HG03135 (cell line): ENCODE data around the gene LLGL1.
"Not testable (repeated sequence)": the region's sequence is repeated elsewhere in the genome, so short reads cannot be mapped to it uniquely, and the experiment has no call there.

Source experiments
- ATAC-seq: cut with Tn5 transposase; IDR thresholded peaks from one replicate; pipeline ENCODE4 v1.9.1; 2021; ENCODE audit warnings: mild to moderate bottlenecking, moderate library complexity; ENCODE audit not compliant: unreplicated experiment

The LLGL1 gene

DNA sequence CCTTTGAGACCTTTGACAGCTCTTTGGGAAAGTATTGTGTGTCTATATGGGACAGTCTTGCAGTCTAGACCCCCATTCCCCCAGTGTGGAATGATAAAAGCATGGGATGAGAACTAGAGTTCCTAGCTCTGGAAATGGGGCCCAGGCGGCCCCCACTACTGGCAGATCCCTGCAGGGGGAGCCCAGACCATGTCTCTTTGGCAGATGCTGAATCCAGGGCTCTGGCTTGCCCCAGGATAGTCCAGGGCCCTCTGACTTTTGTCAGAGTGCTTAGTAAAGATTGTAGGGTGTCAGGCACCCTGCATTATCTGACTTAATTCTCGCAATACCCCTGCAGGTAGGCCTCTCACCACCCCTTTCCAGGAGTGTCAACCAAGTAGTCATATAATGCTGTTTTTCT lies 33.5 kb upstream of the LLGL1 start:
- no peak for ATAC-seq

DNA sequence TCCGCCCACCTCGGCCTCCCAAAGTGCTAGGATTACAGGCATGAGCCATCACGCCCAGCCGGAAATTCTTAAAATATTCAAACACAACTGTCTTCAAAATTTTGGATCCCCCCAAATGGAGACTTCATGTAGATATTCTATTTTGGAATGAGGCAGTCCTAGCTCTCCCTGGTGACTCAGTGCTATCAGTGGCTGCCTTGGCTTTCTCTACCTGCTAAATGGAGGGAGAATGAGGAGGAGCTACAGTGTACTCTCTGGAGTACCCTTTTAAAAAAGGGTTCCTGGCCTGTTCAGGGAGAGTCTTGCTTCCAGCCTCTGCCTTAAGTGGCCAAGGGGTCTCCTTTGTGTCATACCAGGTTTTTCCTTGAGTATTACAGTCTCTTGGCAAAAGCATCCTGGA lies 31.0 kb upstream of the LLGL1 start:
- ATAC-seq, result no peak

DNA sequence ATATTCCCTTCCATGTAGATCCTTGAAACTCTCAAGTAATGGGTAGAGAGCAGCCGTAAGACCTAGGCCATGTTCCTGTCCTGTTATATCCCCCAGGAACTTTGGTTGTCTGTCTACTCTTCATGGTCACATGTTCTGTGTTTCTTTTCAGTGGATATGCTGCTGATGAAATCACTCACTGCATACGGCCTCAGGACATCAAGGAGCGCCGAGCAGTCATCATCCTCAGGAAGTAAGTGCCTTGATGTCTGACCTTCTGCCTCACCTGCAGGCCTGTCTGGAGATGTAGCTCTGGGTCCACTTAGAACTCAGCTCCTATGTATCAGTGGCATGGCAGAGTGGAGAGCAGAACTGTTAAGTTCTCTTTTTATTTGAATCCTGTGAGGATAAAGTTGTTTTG lies 30.6 kb upstream of the LLGL1 start:
- no peak for ATAC-seq

DNA sequence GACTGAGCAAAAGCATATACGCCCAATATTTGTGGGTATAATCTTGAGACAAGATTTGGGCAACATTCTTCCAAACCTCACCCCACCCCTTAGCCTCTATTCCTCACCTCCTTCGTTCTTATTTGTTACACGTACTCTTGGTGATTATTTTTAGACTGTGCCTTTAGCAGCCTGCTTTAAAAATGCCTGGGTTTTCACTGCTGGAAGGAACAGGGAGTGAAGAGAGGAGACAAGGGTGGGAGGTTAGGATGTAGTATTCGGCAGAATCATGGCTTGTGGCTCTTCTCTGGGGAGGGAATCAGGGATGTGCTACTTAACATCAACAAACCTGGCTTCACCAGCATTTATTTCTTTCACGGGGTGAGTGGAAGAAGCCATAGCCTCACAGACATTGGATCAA lies 30.2 kb upstream of the LLGL1 start:
- ATAC-seq, result no peak

DNA sequence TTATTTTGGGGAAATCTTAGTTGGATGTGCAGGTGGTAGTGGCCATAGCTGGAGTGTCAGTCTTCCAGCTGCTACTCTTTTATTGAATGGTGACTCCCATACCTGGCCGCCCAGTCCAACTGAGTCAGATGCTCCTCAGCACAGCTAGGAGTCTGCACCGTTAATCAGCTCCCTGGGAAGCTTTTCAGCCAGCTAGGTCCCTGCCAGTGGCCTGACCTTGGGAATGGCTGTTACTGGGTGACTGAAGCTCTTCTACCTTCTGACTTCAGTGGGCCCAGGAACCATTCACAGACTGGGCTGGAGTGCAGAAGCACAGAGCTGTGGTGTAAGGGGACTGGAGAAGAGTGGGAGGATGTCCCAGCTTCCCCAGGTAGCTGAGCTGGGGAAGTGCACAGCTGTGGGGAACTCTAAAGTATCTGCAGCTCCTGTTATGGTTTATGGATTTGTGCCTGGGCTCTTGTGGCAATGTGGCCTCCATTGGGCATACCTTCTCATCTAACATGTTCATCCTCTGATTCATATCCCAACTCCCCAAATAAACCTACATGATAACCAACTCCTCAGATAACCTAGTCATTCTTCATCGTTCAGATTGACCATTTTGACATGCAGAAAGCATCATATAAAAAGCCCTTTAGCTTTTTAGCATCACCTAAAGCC lies 27.8 kb upstream of the LLGL1 start:
- no peak for ATAC-seq

DNA sequence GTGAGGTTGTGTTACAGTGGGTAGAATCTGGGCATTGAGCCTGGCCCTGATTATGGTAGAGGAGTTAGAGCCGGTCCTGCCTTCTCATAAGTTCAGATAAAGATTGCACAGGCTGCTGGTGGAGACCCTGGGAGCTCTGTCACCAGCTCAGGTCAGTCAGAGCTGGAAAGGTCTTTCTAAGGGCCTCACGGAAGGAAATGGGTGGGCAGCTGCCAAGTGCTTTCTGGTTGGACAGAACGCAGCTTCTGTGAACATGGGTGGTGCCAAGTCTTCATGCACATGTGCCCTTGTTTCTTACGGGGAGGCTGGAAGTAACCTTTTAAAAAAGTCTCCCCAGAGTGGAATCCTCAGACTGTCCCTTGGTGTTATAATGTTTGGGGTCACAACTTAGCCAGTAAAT lies 26.9 kb upstream of the LLGL1 start:
- no peak for ATAC-seq

DNA sequence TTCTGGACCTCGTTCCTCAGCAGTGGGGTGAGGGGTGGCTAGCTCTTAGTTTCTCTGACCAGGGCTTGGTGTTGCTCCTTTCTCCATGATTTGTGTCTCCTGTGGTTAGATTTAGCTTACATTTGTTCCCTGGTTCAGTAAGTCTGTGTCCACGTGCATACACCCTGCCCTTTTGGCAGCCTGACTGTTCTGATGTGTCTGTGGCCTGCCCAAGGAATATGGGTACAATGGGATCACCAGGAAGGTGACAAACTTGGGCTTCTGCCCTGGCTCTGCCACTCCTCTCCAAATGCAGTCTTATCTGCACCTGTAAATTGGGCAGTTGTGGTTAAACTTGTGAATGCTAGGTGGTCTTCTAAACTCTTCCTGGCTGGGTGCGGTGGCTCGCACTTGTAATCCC lies 24.3 kb upstream of the LLGL1 start:
- ATAC-seq, result no peak

DNA sequence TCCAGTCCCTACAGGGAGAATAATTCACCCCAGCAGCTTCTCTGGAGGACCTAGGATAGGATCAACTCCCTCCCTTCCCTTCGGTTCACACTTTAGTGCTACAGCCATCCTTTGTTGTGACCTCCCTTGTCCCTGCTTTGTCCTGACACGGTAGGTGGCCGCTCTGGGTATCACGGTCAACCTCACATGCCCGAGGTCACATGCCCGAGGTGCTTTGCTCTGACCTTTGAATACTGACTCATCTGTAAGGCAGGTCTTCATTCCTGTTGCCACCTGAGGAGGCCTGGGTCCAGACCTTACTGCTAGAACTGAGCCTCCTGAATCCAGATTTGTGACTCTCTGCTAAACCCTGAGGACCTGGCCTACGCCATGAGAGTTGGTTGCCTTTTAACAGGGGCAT lies 22.1 kb upstream of the LLGL1 start:
- ATAC-seq, result no peak

DNA sequence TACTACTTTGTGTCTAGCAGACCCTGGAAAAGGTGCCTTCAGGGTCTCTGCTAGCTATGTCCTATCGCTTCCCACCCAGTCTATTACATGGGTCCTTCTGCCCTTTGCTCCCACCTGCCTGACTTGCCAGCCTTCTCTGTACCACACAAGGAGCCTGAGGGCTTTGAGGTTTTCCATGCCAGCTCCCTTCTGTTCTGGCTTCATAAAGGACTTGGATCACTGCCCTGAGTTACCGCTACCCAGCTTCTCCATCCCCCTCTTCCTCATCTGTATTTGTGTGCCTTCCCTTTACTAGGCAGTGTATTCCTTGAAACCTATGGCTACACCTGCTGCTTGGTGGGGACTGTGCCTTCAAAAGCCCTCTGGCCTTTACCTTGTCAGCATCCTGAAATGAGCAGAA lies 19.6 kb upstream of the LLGL1 start:
- no peak for ATAC-seq

DNA sequence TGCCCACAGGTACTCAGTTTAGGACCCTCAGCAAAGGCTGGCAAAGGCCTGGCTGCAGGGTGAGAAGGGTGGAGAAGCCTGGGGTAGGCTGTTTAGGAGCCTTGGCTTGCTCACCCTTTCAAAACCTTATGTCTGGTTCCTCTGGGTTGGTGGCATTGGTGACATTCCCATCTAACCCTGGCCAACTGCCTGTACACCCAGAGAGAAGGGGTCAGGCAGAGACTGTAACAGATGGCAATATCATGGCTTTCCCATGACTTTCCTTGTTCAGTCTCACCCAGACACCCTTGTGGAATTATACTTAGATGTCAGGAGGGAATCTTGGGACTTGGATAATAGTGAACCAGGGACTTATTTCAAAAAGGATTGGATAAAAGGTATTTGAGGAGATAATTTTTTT lies 18.5 kb upstream of the LLGL1 start:
- ATAC-seq, result no peak

DNA sequence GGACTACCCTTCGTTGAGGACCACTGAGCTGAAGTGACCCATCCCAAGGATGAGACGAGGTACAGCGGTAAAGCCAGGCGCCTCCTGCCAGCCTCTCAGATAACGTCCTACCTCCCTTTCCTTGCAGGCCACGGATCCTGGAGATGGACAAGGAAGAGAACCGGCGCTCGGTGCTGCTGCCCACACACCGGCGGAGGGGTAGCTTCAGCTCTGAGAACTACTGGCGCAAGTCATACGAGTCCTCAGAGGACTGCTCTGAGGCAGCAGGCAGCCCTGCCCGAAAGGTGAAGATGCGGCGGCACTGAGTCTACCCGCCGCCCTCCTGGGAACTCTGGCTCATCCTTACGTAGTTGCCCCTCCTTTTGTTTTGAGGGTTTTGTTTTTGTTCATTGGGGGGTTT lies 17.3 kb upstream of the LLGL1 start:
- ATAC-seq, result no peak

DNA sequence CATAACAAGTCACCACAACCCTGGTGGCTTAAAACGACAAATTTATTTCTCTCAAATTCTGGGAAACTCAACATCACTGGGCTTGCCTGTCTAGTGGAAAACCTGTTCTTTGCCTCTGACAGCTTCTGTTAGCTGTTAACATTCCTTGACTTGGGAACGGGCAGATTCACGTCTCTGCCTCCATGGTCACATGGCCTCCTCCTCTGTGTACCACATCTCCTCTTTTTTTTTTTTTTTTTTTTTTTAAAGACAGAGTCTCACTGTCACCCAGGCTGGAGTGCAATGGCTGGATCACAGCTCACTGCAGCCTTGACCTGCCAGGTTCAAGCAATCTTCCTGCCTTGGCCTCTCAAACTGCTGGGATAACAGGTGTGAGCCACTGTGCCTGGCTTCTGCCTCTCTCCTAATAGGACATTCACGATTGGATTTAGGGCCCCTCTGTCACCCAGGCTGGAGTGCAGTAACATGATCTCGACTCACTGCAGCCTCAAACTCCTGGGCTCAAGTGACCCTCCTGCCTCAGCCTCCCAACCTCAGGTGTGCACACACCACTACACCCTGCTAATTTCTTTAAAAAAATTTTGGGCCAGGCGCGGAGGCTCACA lies 11.7 kb upstream of the LLGL1 start:
- ATAC-seq, result no peak

DNA sequence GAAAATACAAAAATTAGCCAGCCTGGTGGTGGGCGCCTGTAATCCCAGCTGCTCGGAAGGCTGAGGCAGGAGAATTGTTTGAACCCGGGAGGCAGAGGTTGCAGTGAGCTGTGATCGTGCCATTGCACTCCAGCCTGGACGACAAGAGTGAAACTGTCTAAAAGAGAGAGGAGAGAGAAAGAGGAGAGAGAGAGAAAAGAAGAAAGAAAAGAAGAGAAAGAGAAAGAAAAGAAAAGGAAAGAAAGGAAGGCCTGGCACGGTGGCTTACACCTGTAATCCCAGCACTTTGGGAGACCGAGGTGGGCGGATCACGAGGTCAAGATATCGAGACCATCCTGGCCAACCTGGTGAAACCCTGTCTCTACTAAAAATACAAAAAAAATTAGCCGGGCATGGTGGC lies 8.5 kb upstream of the LLGL1 start:
- ATAC-seq, result not testable (repeated sequence)

DNA sequence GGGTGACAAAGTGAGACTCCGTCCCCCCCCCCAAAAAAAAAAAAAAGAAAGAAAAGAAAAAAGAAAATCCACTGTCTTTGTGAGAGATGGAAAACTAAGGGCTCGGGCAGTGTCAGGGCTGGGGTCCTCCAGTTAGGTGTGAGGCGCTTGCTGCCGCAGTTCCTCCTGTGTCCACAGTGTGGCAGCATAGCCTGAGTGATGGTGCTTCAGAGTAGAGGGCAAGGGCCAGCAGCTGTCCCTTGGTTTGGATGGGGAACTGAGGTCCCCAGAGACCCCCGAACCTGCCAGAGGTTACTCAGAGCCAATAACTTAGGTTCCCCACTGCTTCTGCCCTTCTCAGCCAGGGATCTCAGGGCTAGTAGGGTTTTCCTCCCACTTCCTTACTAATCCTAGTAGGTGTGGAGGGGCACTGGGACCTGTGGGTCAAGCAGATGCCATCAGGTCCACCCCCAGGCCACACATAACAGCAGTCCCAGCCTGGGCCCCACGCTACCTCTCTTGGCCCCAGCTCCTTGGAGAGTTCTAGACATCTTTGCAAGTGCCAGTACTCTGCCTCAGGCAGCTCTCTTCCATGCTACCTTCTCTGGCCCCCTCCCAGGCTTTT lies 7.9 kb upstream of the LLGL1 start:
- no peak for ATAC-seq

DNA sequence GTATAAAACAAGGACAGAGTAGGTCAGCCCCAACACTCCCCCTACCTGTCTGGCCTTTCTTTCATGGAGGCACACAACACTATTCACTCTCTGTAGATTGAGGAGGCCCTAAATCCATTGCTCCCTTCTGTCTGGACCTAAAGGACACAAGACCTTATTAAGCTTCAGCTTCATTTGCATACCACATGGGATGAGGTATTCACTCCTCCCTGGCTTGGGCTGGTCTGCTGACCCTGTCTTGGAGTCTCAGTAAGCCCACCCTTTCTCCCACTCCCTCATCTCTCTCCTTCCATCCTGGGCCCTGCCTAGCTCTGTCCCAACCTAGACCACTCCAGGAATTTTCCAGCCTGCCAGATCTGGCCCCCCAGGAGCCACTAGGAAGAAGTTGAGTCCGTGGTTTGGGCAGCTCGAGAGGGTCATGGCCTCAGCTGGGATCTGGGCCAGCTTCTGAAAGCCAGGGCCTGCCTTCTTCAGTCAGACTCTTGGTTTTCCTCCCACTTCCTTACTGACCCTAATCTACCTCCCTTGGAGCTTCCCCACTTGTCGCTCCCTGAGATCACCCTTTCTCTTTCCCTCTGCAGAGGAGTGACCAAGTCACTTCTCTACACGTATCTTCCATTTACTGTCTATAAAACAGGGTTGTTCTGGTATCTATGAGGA lies 6.5 kb upstream of the LLGL1 start:
- ATAC-seq, result no peak

DNA sequence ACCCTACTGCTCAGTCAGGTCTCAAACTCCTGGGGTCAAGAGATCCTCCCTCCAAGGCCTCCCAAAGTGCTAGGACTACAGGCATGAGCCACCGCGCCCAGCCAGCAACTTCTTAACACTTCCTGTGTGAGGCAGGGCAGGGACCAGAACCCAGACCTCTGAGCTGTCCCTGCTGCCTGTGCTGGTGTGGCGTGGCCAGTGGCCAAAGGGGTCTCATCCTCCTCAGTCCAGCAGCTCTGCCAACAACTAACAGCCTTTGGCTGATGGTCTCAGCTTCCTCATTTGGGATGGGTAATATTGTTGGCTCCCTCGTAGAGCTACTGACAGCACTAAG lies 1.4 kb upstream of the LLGL1 start:
- no peak for ATAC-seq

DNA sequence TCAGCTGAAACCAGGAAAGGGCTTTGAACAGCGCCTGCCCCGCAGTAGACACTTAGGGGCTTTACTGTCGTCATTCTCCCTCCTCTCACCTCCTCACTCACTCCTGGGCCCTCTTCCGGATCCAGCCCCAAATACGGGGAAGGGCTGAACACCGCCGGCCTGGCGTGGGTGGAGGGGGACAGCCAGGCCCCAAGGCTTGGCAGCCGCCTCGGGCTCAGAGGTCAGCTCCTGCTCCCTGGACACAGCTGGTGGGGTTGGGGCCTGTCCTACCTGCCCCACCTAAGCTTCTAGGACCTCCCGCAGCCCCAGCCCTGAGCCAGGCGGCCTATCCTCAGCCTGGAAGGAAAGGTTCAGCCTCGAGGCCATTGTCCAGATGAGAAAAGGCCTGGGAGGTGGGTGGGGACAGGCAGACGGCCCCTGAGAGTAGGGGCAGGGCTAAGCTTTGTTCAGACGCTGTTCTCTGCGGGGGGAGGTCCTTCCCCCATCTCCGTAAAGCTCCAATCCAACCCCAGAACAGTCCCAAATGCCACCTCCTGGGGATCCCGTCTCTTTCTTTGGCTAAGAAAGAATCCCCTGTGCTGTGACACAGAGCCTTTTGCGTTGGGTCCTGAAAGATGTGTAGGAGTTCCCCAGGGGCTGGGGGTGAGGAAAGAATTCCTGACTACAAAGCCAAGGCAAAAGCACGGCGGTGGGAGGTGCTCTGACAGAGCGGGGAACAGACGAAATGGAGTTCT lies 881 bp upstream of the LLGL1 start:
- no peak for ATAC-seq

DNA sequence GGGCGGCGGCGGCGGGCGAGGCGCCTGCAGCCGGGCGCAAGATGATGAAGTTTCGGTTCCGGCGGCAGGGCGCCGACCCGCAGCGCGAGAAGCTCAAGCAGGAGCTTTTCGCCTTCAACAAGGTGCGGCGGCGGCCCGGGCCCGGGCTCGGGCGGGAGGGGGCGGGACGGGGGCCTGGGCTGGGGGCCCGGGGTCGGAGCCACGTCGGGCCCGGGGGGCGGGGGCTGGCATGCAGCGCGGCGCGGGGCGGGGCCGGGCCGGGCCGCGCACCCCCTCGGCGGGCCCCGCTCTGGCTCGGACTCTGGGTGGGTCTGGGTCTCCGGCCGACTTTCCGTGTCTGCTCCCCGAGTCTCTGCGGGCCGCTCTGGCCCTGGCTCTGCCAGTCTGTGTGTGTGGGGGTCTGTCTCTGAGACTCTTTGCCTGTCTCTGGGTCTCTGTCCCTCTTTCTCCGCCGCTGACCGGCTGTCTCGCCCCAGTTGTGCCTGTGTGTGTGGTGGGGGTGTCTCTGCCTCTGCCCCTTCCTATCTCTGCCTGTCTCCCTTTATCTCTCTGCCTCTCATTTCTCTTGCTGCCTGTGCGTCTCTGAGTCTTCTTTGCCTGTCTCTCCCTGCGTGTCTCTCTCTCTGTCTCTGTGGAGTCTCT lies 328 bp downstream of the LLGL1 start:
- peak; percentile 7 for ATAC-seq

DNA sequence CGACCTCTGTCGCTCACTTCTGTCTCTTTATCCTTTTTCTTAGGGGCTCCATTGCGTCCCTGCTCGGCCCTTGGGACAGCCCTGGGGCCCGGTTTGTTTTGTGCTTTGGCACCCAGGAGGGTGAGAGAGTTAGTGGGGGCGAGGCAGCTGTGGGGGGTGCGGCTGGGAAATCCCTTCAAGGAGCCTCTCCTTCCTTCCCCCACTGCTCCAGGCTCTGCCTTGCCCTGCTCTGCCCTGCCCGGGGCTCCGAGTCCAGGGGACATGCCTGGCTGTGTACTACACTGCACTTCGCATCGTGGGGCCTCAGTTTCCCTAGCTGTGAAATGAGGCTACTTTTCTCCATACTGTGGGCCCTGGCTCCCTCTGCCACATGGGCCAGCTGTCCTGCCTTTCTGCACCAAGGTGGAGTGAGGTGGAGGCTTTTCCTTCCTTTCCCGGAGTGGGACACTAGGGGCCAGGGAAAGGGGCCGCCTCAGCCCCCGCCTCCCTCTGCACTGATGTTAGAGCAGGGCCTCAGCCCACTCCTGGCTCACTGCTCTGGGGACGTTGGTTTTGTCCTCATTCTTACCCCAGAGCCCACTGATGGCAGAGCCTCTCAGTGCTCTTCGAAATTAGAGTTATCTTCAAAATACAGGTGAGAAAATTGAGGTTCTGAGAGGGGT lies 980 bp downstream of the LLGL1 start:
- ATAC-seq, result no peak

DNA sequence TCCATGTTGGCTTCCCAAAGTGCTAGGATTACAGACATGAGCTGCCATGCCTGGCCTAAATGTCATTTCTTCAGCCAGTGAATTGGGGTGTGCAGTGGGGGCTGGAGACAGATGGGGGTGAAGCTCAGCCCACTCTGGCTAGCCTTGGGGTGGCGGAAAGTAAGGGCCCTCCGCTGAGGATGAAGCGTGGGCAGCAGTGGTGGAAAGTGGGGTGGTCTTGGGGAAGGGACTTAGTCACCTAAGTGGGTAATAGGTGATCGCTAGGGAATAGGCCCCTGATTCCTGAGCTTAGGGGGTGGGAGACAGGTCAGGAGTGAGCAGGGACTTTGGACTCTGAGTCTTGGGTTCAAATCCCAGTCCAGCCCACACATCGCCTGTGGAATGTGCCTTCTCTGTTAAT lies 2.2 kb downstream of the LLGL1 start:
- ATAC-seq, result no peak
